Loucy (cell line): ENCODE measurements around the gene ACP1.
A peak's percentile ranks its signal among the peaks of the same experiment; 100 is the strongest.

ENCODE experiments used
- H2AFZ ChIP-seq: fragments of 200-600 bp; sonication (generic); 2 replicates; pipeline ENCODE4 v1.6.0; 2016; ENCODE audit warnings: antibody characterized with exemption, mild to moderate bottlenecking, low read length, moderate library complexity
- H3F3A ChIP-seq: fragments of 200-600 bp; 2 replicates; pipeline ENCODE4 v1.6.0; 2016; ENCODE audit warnings: antibody characterized with exemption, low read depth, mild to moderate bottlenecking
- H3K27me3 ChIP-seq: fragments of 200-600 bp; sonication (generic); 2 replicates; pipeline ENCODE4 v1.6.1; 2014; ENCODE audit warnings: low read length, mild to moderate bottlenecking; ENCODE audit not compliant: insufficient read depth, poor library complexity, severe bottlenecking
- H3K36me3 ChIP-seq: fragments of 200-600 bp; sonication (generic); 2 replicates; pipeline ENCODE4 v1.6.1; 2016; ENCODE audit warnings: low read length; ENCODE audit not compliant: insufficient read depth
- H3K4me1 ChIP-seq: fragments of 200-600 bp; sonication (generic); 2 replicates; pipeline ENCODE4 v1.5.1; 2014; ENCODE audit warnings: low read length, mild to moderate bottlenecking; ENCODE audit not compliant: insufficient read depth, poor library complexity, severe bottlenecking
- H3K4me2 ChIP-seq: fragments of 200-600 bp; sonication (generic); 2 replicates; pipeline ENCODE4 v1.6.0; 2014; ENCODE audit warnings: antibody characterized with exemption, low read length, low read depth, mild to moderate bottlenecking; ENCODE audit not compliant: poor library complexity, severe bottlenecking
- H3K4me3 ChIP-seq: fragments of 200-600 bp; sonication (generic); 2 replicates; pipeline ENCODE4 v1.5.1; 2014; ENCODE audit warnings: low read length, mild to moderate bottlenecking, mixed read lengths; ENCODE audit not compliant: poor library complexity, severe bottlenecking
- H3K79me2 ChIP-seq: fragments of 200-600 bp; sonication (generic); 2 replicates; pipeline ENCODE4 v1.6.1; 2014; ENCODE audit warnings: low read length; ENCODE audit not compliant: insufficient read depth
- H3K9ac ChIP-seq: fragments of 200-600 bp; sonication (generic); 2 replicates; pipeline ENCODE4 v1.6.0; 2014; ENCODE audit warnings: mild to moderate bottlenecking, low read depth, low read length, moderate library complexity; ENCODE audit not compliant: poor library complexity, severe bottlenecking
- H3K9me2 ChIP-seq: fragments of 200-600 bp; sonication (generic); replicated peaks from 2 replicates; pipeline ENCODE4 v1.6.1; 2016; ENCODE audit warnings: low read depth, low read length, mixed read lengths
- H3K9me3 ChIP-seq: fragments of 200-600 bp; sonication (generic); 2 replicates; pipeline ENCODE4 v1.6.1; 2014; ENCODE audit warnings: mild to moderate bottlenecking, antibody characterized with exemption, low read length, low read depth; ENCODE audit not compliant: insufficient read depth
- H4K20me1 ChIP-seq: fragments of 200-600 bp; sonication (generic); 2 replicates; pipeline ENCODE4 v1.6.0; 2014; ENCODE audit warnings: antibody characterized with exemption, low read length, mild to moderate bottlenecking; ENCODE audit not compliant: insufficient read depth, poor library complexity, severe bottlenecking
- EZH2phosphoT487 ChIP-seq: fragments of 200-600 bp; IDR thresholded peaks from 2 replicates; pipeline ENCODE4 v1.6.1; 2018; ENCODE audit warnings: antibody characterized with exemption, mild to moderate bottlenecking, moderate library complexity, borderline replicate concordance
- TF ChIP-seq, protein P1 (sequence below): fragments of 200-600 bp; sonication (generic); conservative IDR thresholded peaks from 2 replicates; pipeline ENCODE4 v1.5.1; 2014; ENCODE audit warnings: mild to moderate bottlenecking, antibody characterized with exemption, low read length

The ACP1 gene

DNA sequence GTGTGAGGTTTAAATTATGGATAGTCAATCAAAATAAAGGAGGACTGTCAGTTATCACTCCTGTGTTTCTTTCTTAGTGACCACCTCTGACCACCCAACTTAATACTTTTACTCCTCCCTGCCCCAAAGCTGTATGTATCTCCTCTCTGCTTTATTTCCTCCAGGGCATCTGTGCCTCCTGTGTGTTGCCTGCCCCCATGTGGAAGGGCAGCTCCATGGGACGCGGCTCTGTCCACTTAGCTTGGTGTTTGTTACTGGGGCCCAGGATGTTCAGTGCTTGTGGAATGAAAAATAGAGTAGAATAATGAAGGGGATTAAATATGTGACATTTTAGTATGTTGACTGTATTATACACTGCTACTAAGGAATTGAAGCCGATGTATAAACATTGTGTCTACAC lies 9.8 kb downstream of the ACP1 start:
- Histone ChIP-seq H3K9me2 (no peaks in the 10 kb centered on the region), H3K4me2 (no peak overlapping the region), H3K4me1 (peaks cover 21% of the 10 kb centered on the region), H3F3A (no peaks in the 10 kb centered on the region), H2AFZ (no peak overlapping the region), H3K9ac (no peak overlapping the region), H4K20me1 (peaks cover 60% of the 10 kb centered on the region), H3K36me3 (peaks cover 70% of the 10 kb centered on the region), H3K79me2 (peaks cover 65% of the 10 kb centered on the region), H3K27me3 (no peaks in the 10 kb centered on the region), H3K9me3 (no peaks in the 10 kb centered on the region), H3K4me3 (no peak overlapping the region)
- TF ChIP-seq, protein P1, sequence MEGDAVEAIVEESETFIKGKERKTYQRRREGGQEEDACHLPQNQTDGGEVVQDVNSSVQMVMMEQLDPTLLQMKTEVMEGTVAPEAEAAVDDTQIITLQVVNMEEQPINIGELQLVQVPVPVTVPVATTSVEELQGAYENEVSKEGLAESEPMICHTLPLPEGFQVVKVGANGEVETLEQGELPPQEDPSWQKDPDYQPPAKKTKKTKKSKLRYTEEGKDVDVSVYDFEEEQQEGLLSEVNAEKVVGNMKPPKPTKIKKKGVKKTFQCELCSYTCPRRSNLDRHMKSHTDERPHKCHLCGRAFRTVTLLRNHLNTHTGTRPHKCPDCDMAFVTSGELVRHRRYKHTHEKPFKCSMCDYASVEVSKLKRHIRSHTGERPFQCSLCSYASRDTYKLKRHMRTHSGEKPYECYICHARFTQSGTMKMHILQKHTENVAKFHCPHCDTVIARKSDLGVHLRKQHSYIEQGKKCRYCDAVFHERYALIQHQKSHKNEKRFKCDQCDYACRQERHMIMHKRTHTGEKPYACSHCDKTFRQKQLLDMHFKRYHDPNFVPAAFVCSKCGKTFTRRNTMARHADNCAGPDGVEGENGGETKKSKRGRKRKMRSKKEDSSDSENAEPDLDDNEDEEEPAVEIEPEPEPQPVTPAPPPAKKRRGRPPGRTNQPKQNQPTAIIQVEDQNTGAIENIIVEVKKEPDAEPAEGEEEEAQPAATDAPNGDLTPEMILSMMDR, result peak; percentile 53
- TF ChIP-seq EZH2phosphoT487, result no peak

DNA sequence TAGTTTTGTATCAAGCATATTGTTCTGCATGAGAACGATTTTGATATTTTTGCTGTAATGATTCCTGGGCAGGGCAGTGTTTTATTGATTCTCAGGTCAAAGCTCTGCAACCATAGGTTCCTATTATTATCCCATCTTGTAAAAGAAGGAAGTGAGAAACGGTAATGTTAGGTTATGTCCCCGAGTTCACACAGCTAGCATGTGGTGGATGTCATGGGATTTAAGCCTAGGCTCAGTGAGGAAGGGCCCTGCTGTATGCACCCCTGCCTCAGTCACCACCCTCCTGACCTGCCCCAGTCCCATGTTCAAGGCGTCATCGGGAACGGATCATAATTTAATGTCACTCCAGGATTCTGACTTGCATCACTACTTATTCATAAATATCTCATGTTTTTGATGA lies 10.7 kb downstream of the ACP1 start:
- no peaks in the 10 kb centered on the region for H3K27me3 ChIP-seq
- no peak overlapping the region for H2AFZ ChIP-seq
- H3K79me2 ChIP-seq, result peaks cover 56% of the 10 kb centered on the region
- H3K9me3 ChIP-seq, result no peaks in the 10 kb centered on the region
- H3K9ac ChIP-seq, result no peak overlapping the region
- no peaks in the 10 kb centered on the region for H3K9me2 ChIP-seq
- no peaks in the 10 kb centered on the region for H3F3A ChIP-seq
- H3K4me2 ChIP-seq, result no peak overlapping the region
- H3K4me1 ChIP-seq, result peaks cover 14% of the 10 kb centered on the region
- H4K20me1 ChIP-seq, result peaks cover 51% of the 10 kb centered on the region
- no peak for TF ChIP-seq EZH2phosphoT487
- TF ChIP-seq, protein P1, result no peak
- peaks cover 77% of the 10 kb centered on the region for H3K36me3 ChIP-seq
- no peak overlapping the region for H3K4me3 ChIP-seq

DNA sequence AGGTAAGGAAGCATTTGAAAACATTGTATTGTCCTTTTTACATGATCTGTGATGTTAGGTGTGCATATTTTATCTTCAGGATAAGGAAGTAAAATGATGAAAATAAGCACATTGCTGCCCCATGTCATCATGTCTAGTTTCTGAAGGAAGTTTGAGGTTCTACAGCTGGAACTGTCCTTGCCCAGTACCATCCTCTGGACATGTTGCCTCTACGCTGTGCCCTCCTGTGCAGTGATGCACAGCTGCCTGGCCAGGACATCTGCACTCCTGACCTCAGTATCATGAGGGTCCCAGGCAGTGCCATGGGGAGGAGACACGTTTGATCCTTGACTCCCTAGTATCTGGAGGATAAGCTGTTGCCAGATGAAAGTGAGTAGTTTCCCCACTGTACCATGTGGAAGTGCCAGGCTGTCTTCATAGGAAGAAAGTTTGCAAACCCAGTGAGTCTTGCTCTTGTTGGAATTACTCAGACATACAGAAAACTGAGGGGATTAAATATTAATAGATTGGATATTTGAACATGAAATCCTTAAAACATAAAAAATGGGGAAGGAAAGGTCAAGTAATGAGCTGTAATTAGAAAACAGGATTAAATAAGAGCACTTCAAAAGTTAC lies 13.7 kb downstream of the ACP1 start:
- Histone ChIP-seq H3K9me2 (no peaks in the 10 kb centered on the region), H3K9me3 (no peaks in the 10 kb centered on the region), H3K27me3 (no peaks in the 10 kb centered on the region), H2AFZ (no peak overlapping the region), H3K4me2 (no peak overlapping the region), H3K79me2 (peaks cover 26% of the 10 kb centered on the region), H3K4me3 (no peak overlapping the region), H4K20me1 (peaks cover 22% of the 10 kb centered on the region), H3F3A (no peaks in the 10 kb centered on the region), H3K9ac (no peak overlapping the region), H3K36me3 (peaks cover 81% of the 10 kb centered on the region), H3K4me1 (no peaks in the 10 kb centered on the region)
- TF ChIP-seq, protein P1, result no peak
- TF ChIP-seq EZH2phosphoT487, result no peak
